ENCODE measurements around the gene HDAC9. TPM values are rescaled to one million over a fixed set of nuclear protein-coding genes. Genes with fewer than 3 reads are reported as not detected.
A peak's percentile ranks its signal among the peaks of the same experiment; 100 is the strongest.

The HDAC9 gene
- total and polyA plus RNA-seq, 2 donors (not counting 1 experiment from before 2014, with no cell fraction given): 2.9 to 7.9 TPM

- no peak for TF ChIP-seq CTCF (conservative IDR thresholded peaks at IDR 0.05 in 1 of 2, IDR thresholded peaks at IDR 0.05 in 1 of 2; ENCODE audit: low read depth in 1 of 2, low read length in 2 of 2)
- TF ChIP-seq EZH2 (IDR thresholded peaks at IDR 0.05; ENCODE audit: low read length, missing control alignments): no peak
- DNase-seq (ENCODE audit: low read depth in 2 of 2): peak in 1 of 2 donors; percentile 52
- H2AFZ ChIP-seq (ENCODE audit: low read length): no peak overlapping the region
Observed at GRCh38 chr7:18831419-18831818, 335.9 kb downstream of the HDAC9 start.

GRCh38 chr7:18831943-18832342, 336.4 kb downstream of the HDAC9 start:
- Histone ChIP-seq H3K9ac (ENCODE audit: insufficient read depth, low read length) (no peak overlapping the region), H3K27me3 (ENCODE audit: control insufficient read depth, insufficient read depth, low read length) (no peaks in the 10 kb centered on the region), H3K4me2 (ENCODE audit: extremely low read depth, insufficient read depth, low read length) (no peak overlapping the region), H2AFZ (ENCODE audit: low read length) (no peak overlapping the region), H4K20me1 (ENCODE audit: control insufficient read depth, extremely low read depth, insufficient read depth, low read length) (no peaks in the 10 kb centered on the region), H3K27ac (ENCODE audit: insufficient read depth, low read length) (no peak overlapping the region), H3K79me2 (ENCODE audit: control insufficient read depth, insufficient read depth, low read length) (no peaks in the 10 kb centered on the region), H3K36me3 (ENCODE audit: control insufficient read depth, insufficient read depth, low read length) (no peaks in the 10 kb centered on the region), H3K4me1 (ENCODE audit: control insufficient read depth, extremely low read depth, insufficient read depth, low read length) (no peaks in the 10 kb centered on the region), H3K4me3 (replicated peaks in 1 of 4; ENCODE audit: control extremely low read depth in 1 of 4, insufficient read depth in 1 of 4, low read depth in 3 of 4, low read length in 4 of 4) (no peak overlapping the region), H3K9me3 (ENCODE audit: control insufficient read depth, insufficient read depth, low read depth, low read length) (no peaks in the 10 kb centered on the region)
- DNase-seq (ENCODE audit: low read depth in 2 of 2): no peak
- no peak for TF ChIP-seq EZH2 (IDR thresholded peaks at IDR 0.05; ENCODE audit: low read length, missing control alignments)

More at GRCh38 chr7:18831419-18831818, 335.9 kb downstream of the HDAC9 start:
- H3K4me2 ChIP-seq (ENCODE audit: extremely low read depth, insufficient read depth, low read length): no peak overlapping the region
- no peak overlapping the region for H3K9ac ChIP-seq (ENCODE audit: insufficient read depth, low read length)
- no peaks in the 10 kb centered on the region for H4K20me1 ChIP-seq (ENCODE audit: control insufficient read depth, extremely low read depth, insufficient read depth, low read length)
- no peaks in the 10 kb centered on the region for H3K79me2 ChIP-seq (ENCODE audit: control insufficient read depth, insufficient read depth, low read length)
- H3K4me3 ChIP-seq (replicated peaks in 1 of 4; ENCODE audit: control extremely low read depth in 1 of 4, insufficient read depth in 1 of 4, low read depth in 3 of 4, low read length in 4 of 4): no peak overlapping the region
- H3K27me3 ChIP-seq (ENCODE audit: control insufficient read depth, insufficient read depth, low read length): no peaks in the 10 kb centered on the region
- no peaks in the 10 kb centered on the region for H3K36me3 ChIP-seq (ENCODE audit: control insufficient read depth, insufficient read depth, low read length)
- no peak overlapping the region for H3K27ac ChIP-seq (ENCODE audit: insufficient read depth, low read length)
- no peaks in the 10 kb centered on the region for H3K4me1 ChIP-seq (ENCODE audit: control insufficient read depth, extremely low read depth, insufficient read depth, low read length)
- no peaks in the 10 kb centered on the region for H3K9me3 ChIP-seq (ENCODE audit: control insufficient read depth, insufficient read depth, low read depth, low read length)

GRCh38 chr7:18834577-18834976, 339.0 kb downstream of the HDAC9 start:
- H3K4me2 ChIP-seq (ENCODE audit: extremely low read depth, insufficient read depth, low read length): no peak overlapping the region
- no peaks in the 10 kb centered on the region for H3K4me1 ChIP-seq (ENCODE audit: control insufficient read depth, extremely low read depth, insufficient read depth, low read length)
- no peak for TF ChIP-seq EZH2 (IDR thresholded peaks at IDR 0.05; ENCODE audit: low read length, missing control alignments)
- no peak for TF ChIP-seq CTCF (conservative IDR thresholded peaks at IDR 0.05 in 1 of 2, IDR thresholded peaks at IDR 0.05 in 1 of 2; ENCODE audit: low read depth in 1 of 2, low read length in 2 of 2)
- no peaks in the 10 kb centered on the region for H3K27me3 ChIP-seq (ENCODE audit: control insufficient read depth, insufficient read depth, low read length)
- DNase-seq (ENCODE audit: low read depth in 2 of 2): peak in 1 of 2 donors; percentile 97
- peak overlapping the region in 1 of 4 experiments; percentile 2 for H3K4me3 ChIP-seq (replicated peaks in 1 of 4; ENCODE audit: control extremely low read depth in 1 of 4, insufficient read depth in 1 of 4, low read depth in 3 of 4, low read length in 4 of 4)
- no peak overlapping the region for H2AFZ ChIP-seq (ENCODE audit: low read length)
- H4K20me1 ChIP-seq (ENCODE audit: control insufficient read depth, extremely low read depth, insufficient read depth, low read length): no peaks in the 10 kb centered on the region
- no peak overlapping the region for H3K27ac ChIP-seq (ENCODE audit: insufficient read depth, low read length)
- H3K36me3 ChIP-seq (ENCODE audit: control insufficient read depth, insufficient read depth, low read length): no peaks in the 10 kb centered on the region
- no peak overlapping the region for H3K9ac ChIP-seq (ENCODE audit: insufficient read depth, low read length)
- H3K9me3 ChIP-seq (ENCODE audit: control insufficient read depth, insufficient read depth, low read depth, low read length): no peaks in the 10 kb centered on the region
- H3K79me2 ChIP-seq (ENCODE audit: control insufficient read depth, insufficient read depth, low read length): no peaks in the 10 kb centered on the region

Measured in fibroblast of lung (primary cell).